Right kidney (tissue), 9 donors: ENCODE measurements around the gene B3GNT5.
A peak's percentile ranks its signal among the peaks of the same experiment; 100 is the strongest.

Experiments
- DNase-seq: peaks from one replicate; pipeline ENCODE4 v3.0.0-alpha.2; 2016
- long read RNA-seq, 8 donors: transcript quantifications; one replicate each; lab custom pipeline, GENCODE V29; 2026

Gene B3GNT5
- long read RNA-seq, donor 1, full-length matches to known transcripts: 3 of 3 reads
- long read RNA-seq, donor 1, partial matches to known transcripts: 0 of 3 reads
- long read RNA-seq, donor 1, other reads (novel, unspliced or antisense): 0 of 3 reads
- long read RNA-seq, donor 2, partial matches to known transcripts: 0 of 4 reads
- long read RNA-seq, donor 2, other reads (novel, unspliced or antisense): 0 of 4 reads
- long read RNA-seq, donor 3, full-length matches to known transcripts: 2 of 2 reads
- long read RNA-seq, donor 3, partial matches to known transcripts: 0 of 2 reads
- long read RNA-seq, donor 3, other reads (novel, unspliced or antisense): 0 of 2 reads
- long read RNA-seq, donor 4, full-length matches to known transcripts: 4 of 14 reads
- long read RNA-seq, donor 4, partial matches to known transcripts: 10 of 14 reads
- long read RNA-seq, donor 4, other reads (novel, unspliced or antisense): 0 of 14 reads
- long read RNA-seq, donor 5, full-length matches to known transcripts: 5 of 5 reads
- long read RNA-seq, donor 5, partial matches to known transcripts: 0 of 5 reads
- long read RNA-seq, donor 5, other reads (novel, unspliced or antisense): 0 of 5 reads
- long read RNA-seq, donor 6, full-length matches to known transcripts: 8 of 8 reads
- long read RNA-seq, donor 6, partial matches to known transcripts: 0 of 8 reads
- long read RNA-seq, donor 6, other reads (novel, unspliced or antisense): 0 of 8 reads
- long read RNA-seq, donor 7, full-length matches to known transcripts: 15 of 15 reads
- long read RNA-seq, donor 7, partial matches to known transcripts: 0 of 15 reads
- long read RNA-seq, donor 7, other reads (novel, unspliced or antisense): 0 of 15 reads
- long read RNA-seq, donor 8, full-length matches to known transcripts: 4 of 4 reads
- long read RNA-seq, donor 8, partial matches to known transcripts: 0 of 4 reads
- long read RNA-seq, donor 8, other reads (novel, unspliced or antisense): 0 of 4 reads

DNA sequence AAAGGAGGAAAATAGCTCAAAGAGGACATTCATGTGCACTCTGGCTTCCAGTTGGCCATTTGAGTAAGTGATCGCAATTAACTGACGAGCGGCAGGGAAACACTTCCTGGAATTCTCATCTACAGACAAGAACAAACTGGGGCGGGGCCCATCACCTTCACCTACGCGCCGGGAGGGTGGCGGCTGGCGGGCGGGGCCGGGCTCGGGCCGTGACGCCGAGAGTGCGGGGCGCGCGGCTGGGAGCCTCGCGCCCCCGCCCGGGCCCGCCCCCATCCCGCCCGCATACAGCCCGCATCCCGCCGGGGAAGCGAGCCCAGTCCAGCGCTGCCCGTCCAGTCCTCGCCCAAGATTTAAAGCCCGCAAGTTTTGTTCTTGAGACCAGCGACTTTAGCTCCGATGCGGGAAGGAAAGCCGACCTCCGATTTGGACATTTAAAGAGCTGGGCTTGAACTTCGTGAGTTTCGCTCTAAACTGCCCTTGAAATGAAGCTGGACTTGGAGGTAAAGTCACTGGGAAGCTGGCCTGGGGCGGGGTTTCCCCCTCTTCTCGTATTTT, at the start of gene B3GNT5:
B3GNT5 (plus strand) TSS at position 281 of the 555 bp plus-strand sequence. CDS start 16,546 bp downstream, outside the sequence.
- DNase-seq: peak; percentile 36

DNA sequence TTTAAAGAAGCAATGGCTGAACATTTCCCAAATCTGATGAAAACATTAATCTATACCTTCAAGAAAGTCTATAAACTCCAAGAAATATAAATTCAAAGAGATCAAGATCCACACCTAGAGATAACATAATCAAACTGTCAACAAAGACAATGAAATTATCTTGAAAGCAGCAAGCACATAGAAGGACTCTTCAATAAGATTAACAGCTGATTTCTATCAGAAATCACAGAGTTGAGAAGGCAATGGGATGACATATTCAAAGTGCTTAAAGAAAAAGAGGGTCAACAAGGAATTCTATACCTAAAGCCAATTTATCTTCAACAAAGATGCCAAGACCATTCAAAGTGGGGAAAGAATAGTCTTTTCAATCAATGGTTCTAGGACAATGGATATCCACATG, 49.4 kb upstream of the B3GNT5 start:
- DNase-seq: no peak

DNA sequence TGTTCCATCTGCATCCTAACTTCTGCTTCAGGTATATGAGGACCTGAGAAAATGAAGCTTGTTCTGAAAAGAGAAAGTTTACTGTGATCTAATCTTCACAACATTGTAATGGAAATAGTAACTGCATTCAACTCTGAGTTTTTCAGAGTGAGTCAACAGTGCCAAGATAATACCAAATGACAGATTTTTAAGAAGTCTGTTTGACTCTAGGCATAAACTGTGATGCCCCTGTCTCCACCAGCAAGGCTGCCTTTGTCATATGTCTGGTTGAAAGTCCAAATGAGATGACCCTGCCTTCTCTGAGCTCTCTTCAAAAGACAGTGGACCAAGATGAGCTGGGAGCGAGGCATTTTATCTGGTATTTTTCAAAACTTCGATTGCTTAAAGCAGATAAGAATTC, 44.8 kb upstream of the B3GNT5 start:
- DNase-seq: no peak

GRCh38 chr3:183208800-183209199, 44.3 kb upstream of the B3GNT5 start:
- DNase-seq: no peak

DNA sequence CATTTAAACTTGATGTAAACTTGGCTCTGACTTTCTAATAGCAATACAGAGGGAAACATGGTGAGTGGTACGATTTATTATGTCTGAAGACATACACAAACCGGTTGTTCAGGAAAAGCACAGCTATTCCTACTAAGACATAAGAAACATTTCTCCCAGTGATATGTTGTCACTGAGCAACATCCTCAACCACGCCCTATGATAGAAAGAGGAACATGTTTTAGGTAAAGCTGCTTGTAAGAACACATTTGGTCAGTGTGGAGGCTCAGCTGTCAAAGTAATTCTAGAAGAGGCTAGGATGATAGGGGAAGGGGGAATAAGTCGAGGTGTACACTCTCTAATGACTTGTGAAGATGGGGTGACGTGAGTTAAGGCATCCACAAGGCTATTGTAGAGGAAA, 42.7 kb upstream of the B3GNT5 start:
- no peak for DNase-seq

GRCh38 chr3:183210862-183211341, 42.2 kb upstream of the B3GNT5 start:
- DNase-seq: no peak

DNA sequence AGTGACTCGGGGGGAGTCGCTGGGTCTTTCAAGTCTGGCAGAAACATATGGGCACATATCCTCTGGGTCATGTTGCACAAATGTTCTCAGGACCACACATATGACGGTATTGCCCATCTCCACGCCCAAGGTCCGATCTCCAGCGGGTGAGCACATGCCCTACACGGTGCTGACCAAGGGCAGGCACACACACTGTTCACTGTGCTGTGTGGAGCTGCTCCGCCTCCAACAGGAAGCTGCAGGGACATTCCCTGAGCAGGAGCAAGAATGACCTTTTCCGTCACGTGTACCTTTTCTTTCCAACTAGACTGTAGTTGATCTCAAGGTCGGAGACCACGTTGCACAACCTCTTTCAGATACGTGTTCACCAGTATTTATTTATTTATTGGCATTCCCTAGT, 41.7 kb upstream of the B3GNT5 start:
- no peak for DNase-seq

DNA sequence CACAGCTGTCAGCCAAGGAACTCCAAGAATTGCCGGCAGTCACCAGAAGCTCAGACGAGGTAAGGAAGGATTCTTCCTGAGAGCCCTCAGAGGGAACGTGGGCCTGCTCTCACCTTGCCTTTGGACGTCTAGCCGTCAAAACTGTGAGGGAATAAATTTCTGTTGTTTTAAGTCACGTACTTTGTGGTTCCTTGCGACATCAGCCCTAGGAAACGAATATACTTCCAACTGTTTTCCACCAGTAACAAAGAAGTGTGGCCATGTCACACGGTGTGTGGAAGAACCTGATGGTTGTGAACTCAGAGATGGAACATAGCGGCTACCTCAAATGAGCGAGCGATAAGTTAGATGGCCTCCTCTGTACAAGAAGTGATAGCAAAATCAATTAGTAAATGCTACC, 41.0 kb upstream of the B3GNT5 start:
- no peak for DNase-seq

GRCh38 chr3:183212565-183212964, 40.5 kb upstream of the B3GNT5 start:
- no peak for DNase-seq

- DNase-seq: no peak
These were observed 39.4 kb upstream of the B3GNT5 start for GRCh38 chr3:183213415-183214276.

GRCh38 chr3:183214277-183214612, 38.8 kb upstream of the B3GNT5 start:
- DNase-seq: no peak

GRCh38 chr3:183215591-183216202, 37.4 kb upstream of the B3GNT5 start:
- DNase-seq: no peak

DNA sequence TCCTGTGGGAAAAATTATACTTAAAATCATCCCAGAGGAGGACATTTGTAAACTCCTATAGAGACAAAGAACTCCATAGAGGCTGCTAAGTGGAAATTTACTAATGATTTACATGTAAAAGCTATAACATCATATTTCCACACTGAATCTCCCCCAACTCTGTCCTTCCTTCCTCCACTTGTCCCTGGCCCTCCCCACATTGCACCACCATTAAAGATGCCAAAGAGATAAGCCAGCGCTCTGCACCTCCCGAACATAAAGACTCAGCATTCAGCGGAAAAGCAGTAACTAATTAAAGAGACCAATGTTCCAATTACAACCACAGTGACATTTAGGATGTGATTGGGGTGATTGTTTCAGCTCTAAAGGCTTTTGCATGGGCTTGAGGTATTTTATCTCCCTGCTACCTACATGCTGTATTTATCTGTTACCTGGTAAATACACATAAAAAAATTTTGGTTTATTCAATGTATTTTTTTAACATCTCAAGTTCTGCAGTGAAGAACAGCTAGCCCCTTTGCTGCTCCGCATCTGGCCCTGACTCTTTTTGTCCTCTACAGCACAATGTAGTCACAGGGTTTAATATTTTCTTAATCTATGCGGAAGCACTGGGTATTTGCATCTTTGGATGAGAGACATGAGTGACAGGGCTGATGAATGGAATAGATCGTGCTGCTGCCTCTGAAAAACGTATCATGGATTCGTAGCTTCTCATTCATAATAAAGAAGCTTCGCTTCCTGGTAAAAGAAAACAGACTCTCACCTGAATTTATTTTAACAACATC, 35.3 kb upstream of the B3GNT5 start:
- DNase-seq: no peak

- no peak for DNase-seq
These were observed 34.2 kb upstream of the B3GNT5 start for GRCh38 chr3:183218826-183219225.

DNA sequence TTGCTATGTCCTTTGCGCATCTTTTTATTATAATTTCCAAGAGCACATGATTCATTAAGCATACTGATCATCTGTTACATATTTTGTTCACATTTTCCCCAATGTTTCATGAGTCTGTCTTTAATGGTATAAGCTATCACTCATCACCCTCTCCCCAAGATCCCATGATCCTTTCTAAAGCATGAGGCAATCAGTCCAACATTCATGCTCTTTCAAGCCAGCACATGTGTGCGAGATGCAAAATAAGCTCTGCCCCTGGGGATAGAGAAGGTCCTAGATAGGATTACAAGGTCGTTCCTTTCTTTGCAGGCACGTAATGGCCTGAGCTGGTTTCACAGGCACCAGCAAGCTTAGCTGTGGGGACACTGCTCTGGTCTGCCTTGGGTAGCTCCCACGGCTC, 32.2 kb upstream of the B3GNT5 start:
- no peak for DNase-seq

GRCh38 chr3:183222631-183223235, 30.3 kb upstream of the B3GNT5 start:
- DNase-seq: no peak

- DNase-seq: no peak
These were observed 28.7 kb upstream of the B3GNT5 start for GRCh38 chr3:183224180-183224970.

- no peak for DNase-seq
These were observed 26.6 kb upstream of the B3GNT5 start for GRCh38 chr3:183226333-183226890.

GRCh38 chr3:183227586-183227985, 25.5 kb upstream of the B3GNT5 start:
- DNase-seq: no peak
